Vagina (tissue), 2 donors: ENCODE results near the gene ACAD8. TPM values are rescaled to one million over a fixed set of nuclear protein-coding genes. Genes with fewer than 3 reads are reported as not detected.
"Not testable (repeated sequence)": the region's sequence is repeated elsewhere in the genome, so short reads cannot be mapped to it uniquely, and the experiment has no call there.

ENCODE experiments used
- DNase-seq, 2 donors: peaks; one replicate each; pipeline ENCODE4 v3.0.0-alpha.2; 2017; ENCODE audit errors: extremely low spot score in 2 of 2
- H3K27ac ChIP-seq: fragments of 200-600 bp; sonication (generic); one replicate; pipeline ENCODE4 v1.5.1; 2019
- H3K27me3 ChIP-seq: fragments of 200-600 bp; sonication (generic); one replicate; pipeline ENCODE4 v1.5.1; 2019
- H3K36me3 ChIP-seq, 2 donors: fragments of 200-600 bp; sonication (generic); one replicate each; pipeline ENCODE4 v1.5.1; 2017 to 2019
- H3K4me1 ChIP-seq: fragments of 200-600 bp; sonication (generic); one replicate; pipeline ENCODE4 v1.5.1; 2019
- H3K4me3 ChIP-seq, 2 donors: fragments of 200-600 bp; sonication (generic); 1 replicate in 1 of 2; 2 replicates in 1 of 2; pipeline ENCODE4 v1.5.1; 2016 to 2019
- H3K9me3 ChIP-seq: fragments of 200-600 bp; sonication (generic); one replicate; pipeline ENCODE4 v1.5.1; 2019
- POLR2A ChIP-seq, 2 donors: fragments of 450-650 bp; IDR thresholded peaks; one replicate each; pipeline ENCODE4 v1.6.1; 2017; ENCODE audit warnings: antibody characterized with exemption in 2 of 2, mild to moderate bottlenecking in 2 of 2, moderate library complexity in 2 of 2
- POLR2AphosphoS5 ChIP-seq, 2 donors: sonication (generic); formaldehyde crosslinking; IDR thresholded peaks; one replicate each; pipeline ENCODE4 v1.9.0; 2017; ENCODE audit warnings: antibody characterized with exemption in 2 of 2, mild to moderate bottlenecking in 2 of 2, low read depth in 1 of 2; ENCODE audit not compliant: insufficient read depth in 1 of 2
- intact Hi-C: fragments of 100-400 bp; cut with DNase I; formaldehyde crosslinking; loops from one replicate; pipeline ENCODE4 v1.15.1; 2023
- total RNA-seq: library from RNA; depleted of rRNA; stranded (reverse); fragments of >200 nt; gene quantifications from one replicate; pipeline ENCODE4 v1.2.3, GENCODE V29; 2016
- TF ChIP-seq, protein P1 (sequence below), 3 experiments: fragments of 450-650 bp in 2 of 3; fragments of 200-600 bp in 1 of 3; sonication (generic) in 1 of 3; IDR thresholded peaks; one replicate each; pipeline ENCODE4 v1.5.1; 2017 to 2019; ENCODE audit warnings: antibody characterized with exemption in 3 of 3, mild to moderate bottlenecking in 2 of 3, moderate library complexity in 2 of 3

ACAD8 gene
- total RNA-seq, 1 donor from 2014 or later: 31.9 TPM

DNA sequence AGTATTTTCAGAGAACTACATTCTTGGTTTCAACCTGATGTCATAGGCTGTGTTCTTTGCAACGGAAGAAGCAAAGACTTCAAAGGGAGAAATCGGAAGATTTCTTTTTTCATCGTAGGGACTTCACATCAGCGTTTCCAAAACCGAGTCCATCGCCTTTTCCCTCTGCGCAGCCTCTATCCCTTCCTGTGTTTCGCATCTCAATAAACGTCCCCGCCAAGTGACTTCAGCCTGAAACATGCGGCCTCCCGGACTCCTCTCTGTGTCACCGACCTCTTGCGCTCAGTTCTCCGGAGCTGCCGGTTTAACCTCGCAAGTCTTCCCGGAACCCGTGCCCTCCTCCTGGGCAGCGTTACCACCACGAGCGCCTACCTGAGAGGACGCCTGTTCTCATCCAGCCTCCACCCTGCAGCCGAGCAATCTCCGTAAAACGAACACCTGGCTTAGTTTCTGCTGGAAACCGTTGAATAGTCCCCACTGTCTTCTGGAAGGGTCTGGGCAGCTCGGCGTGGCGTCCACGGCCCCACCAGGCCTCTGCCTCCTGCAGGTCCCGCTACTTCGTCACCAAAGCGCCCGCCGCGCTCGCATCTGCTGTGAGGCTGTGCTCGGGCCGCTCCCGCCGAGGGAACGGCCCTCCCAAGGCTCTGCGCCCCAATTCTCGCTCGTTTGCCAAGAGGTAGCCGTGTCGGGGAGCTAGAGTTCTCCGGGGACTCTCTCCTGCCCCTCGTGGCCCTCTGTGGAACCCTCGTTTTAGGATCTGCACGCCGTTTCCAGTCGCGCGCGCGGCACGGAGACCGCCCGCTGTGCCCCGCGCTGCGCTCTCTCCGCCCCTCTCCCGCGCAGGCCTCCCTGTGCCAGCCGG is 22.4 kb downstream of the ACAD8 start, which contains the start of gene GLB1L3:
GLB1L3 (plus strand) TSS at position 846 of the 862 bp plus-strand sequence. CDS start 362 bp downstream, outside the sequence.
- peak within 1 kb of the TSS; percentile 18 for H3K27ac ChIP-seq
- H3K4me3 ChIP-seq: peak within 1 kb of the TSS; percentile 38 to 40
- intact Hi-C loops: no loop called here
- H3K4me1 ChIP-seq: peaks cover 20% of the 10 kb centered on the region
- no peaks in the 10 kb centered on the region for H3K36me3 ChIP-seq
- TF ChIP-seq POLR2A (IDR thresholded peaks at IDR 0.05) (no peak), POLR2AphosphoS5 (IDR thresholded peaks at IDR 0.05; ENCODE audit: insufficient read depth in 1 of 2, low read depth in 1 of 2) (no peak)
- TF ChIP-seq, protein P1, sequence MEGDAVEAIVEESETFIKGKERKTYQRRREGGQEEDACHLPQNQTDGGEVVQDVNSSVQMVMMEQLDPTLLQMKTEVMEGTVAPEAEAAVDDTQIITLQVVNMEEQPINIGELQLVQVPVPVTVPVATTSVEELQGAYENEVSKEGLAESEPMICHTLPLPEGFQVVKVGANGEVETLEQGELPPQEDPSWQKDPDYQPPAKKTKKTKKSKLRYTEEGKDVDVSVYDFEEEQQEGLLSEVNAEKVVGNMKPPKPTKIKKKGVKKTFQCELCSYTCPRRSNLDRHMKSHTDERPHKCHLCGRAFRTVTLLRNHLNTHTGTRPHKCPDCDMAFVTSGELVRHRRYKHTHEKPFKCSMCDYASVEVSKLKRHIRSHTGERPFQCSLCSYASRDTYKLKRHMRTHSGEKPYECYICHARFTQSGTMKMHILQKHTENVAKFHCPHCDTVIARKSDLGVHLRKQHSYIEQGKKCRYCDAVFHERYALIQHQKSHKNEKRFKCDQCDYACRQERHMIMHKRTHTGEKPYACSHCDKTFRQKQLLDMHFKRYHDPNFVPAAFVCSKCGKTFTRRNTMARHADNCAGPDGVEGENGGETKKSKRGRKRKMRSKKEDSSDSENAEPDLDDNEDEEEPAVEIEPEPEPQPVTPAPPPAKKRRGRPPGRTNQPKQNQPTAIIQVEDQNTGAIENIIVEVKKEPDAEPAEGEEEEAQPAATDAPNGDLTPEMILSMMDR (IDR thresholded peaks at IDR 0.05): no peak
- no peaks in the 10 kb centered on the region for H3K9me3 ChIP-seq
- peak; percentile 81 to 91 for DNase-seq
- H3K27me3 ChIP-seq: peaks cover 13% of the 10 kb centered on the region

DNA sequence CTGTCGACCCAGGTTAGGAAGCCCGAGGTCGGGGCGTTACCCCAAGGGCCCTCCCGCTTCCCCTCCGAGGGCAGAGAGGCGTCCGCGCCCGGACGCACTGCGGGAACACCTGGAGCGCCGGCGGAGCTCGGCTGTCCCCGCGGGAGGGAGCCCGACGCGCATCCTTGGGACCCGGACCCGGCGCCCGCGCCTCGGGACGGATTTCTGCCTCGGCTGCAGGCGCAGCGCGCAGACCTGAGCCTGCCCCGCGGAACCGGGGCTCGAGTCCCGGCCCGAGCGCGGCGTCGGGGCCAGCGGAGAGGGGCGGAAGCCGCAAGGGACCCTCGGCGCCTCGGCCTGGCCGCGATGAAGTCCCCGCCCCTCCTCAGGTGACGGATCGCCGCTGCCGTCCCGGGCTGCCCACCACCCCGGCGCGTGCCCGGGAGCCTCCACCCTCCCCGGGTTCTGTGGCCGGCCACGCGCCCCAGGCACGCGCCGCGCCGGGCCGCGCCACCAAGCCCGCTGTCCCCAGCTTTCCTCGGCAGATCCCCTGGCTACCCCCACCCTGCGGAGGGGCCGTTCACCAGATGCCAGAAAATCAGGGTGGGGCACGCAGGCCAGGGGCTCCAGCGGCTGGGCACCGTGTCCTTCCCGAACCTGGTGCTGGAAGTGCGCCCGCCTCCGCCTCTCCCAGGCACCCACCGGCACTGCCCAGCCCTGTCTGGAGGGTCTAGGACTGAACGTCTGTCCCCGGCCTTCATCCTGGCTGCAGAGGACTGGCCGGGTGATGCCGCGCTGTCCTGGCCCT is 23.2 kb downstream of the ACAD8 start:
- peak; percentile 67 to 76 for DNase-seq
- no peak for TF ChIP-seq POLR2A (IDR thresholded peaks at IDR 0.05)
- TF ChIP-seq, protein P1 (IDR thresholded peaks at IDR 0.05): no peak
- TF ChIP-seq POLR2AphosphoS5 (IDR thresholded peaks at IDR 0.05; ENCODE audit: insufficient read depth in 1 of 2, low read depth in 1 of 2): no peak
- H3K4me1 ChIP-seq: peaks cover 20% of the 10 kb centered on the region
- peak overlapping the region; percentile 18 for H3K27ac ChIP-seq
- H3K27me3 ChIP-seq: peaks cover 13% of the 10 kb centered on the region
- H3K4me3 ChIP-seq: peak overlapping the region; percentile 38 to 40
- no peaks in the 10 kb centered on the region for H3K36me3 ChIP-seq
- no peaks in the 10 kb centered on the region for H3K9me3 ChIP-seq
- intact Hi-C loops: no loop called here

DNA sequence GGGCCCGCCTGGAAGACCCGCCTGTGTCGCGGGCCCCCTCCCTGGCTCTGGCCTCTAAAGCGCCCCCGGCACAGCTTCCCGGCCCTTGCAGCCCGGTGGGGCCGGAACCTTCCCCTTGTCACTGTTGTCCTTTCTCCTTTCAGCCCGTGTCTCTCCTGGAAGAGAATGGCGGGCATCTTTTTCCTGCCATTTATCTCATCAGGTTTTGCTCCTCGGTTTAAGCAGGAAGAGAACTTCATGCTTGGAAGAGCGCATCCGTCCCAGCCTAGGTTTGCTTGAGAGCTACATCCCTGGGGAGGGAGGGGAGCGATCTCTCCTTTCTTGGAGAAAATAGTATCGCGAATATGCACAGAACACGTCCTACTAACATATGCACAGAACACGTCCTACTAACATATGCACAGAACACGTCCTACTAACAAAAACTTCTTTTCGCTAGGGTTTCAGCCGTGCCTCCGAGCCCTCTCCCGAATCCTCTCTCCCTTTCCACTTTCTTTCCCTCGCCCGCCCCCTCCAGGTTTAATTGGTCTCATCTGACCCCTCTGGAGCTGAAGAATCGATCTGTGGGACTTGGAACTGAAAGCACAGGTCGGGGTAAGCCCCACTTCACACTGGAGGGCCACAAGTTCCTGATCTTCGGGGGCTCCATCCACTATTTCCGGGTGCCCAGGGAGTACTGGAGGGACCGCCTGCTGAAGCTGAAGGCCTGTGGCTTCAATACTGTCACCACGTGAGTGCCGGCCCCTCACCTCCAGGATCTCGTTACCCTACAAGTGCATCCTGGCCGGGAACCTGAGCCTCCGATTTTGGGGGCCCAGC is 24.0 kb downstream of the ACAD8 start:
- TF ChIP-seq, protein P1 (IDR thresholded peaks at IDR 0.05): no peak
- TF ChIP-seq POLR2A (IDR thresholded peaks at IDR 0.05) (no peak), POLR2AphosphoS5 (IDR thresholded peaks at IDR 0.05; ENCODE audit: insufficient read depth in 1 of 2, low read depth in 1 of 2) (no peak)
- Histone ChIP-seq H3K9me3 (no peaks in the 10 kb centered on the region), H3K27me3 (peaks cover 13% of the 10 kb centered on the region), H3K4me1 (peaks cover 20% of the 10 kb centered on the region), H3K4me3 (peak overlapping the region; percentile 38 to 40), H3K27ac (no peak overlapping the region), H3K36me3 (no peaks in the 10 kb centered on the region)
- peak; percentile 69 to 94 for DNase-seq
- intact Hi-C loops: no loop called here

DNA sequence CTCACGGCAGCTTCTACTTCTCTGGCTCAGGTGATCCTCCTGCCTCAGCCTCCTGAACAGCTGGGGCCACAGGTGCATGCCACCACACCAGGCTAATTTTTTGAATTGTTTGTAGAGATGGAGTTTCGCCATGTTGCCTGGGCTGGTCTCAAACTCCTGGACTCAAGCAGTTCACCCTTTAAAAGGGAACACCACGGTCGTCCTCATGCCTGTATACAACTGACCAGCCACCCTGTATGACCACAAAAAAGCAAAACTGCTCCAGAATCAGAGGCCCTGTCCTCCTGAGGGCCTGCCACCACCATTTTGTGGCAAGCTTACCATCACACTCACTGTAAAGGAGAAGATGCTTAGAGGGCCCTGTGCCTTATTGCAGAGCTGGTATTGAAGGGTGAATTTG is 25.0 kb downstream of the ACAD8 start:
- Histone ChIP-seq H3K4me1 (peaks cover 20% of the 10 kb centered on the region), H3K27ac (no peak overlapping the region), H3K27me3 (peaks cover 13% of the 10 kb centered on the region), H3K36me3 (no peaks in the 10 kb centered on the region), H3K4me3 (no peak overlapping the region), H3K9me3 (no peaks in the 10 kb centered on the region)
- peak; percentile 6 to 52 for DNase-seq
- intact Hi-C loops: no loop called here
- TF ChIP-seq POLR2AphosphoS5 (IDR thresholded peaks at IDR 0.05; ENCODE audit: insufficient read depth in 1 of 2, low read depth in 1 of 2): no peak
- TF ChIP-seq POLR2A (IDR thresholded peaks at IDR 0.05): no peak
- TF ChIP-seq, protein P1 (IDR thresholded peaks at IDR 0.05): no peak

DNA sequence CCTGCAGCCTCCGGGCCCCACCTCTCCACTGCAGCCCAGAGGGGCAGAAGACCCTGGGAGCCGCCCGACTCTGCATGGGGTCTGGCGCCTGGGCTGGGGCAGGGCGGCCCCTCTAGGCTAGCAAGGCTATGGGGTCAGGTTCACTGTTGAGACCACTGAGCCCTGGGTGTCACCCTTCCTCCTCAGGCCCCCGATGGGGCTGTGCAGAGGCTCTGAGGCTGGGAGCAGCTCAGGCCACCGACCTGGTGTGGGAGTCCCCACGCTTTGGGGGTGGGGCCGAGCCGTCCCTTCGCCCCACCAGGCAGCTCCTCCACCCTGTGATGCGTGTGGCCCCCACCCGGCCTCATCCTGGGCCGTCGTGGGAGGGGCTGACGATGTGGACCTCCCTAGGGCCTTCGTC is 28.3 kb downstream of the ACAD8 start:
- H3K9me3 ChIP-seq, DNase-seq, H3K4me3 ChIP-seq, intact Hi-C loops, H3K27ac ChIP-seq, H3K27me3 ChIP-seq, H3K4me1 ChIP-seq, H3K36me3 ChIP-seq: not testable (repeated sequence)
